SK-N-SH treated with all-trans-retinoic acid at 6 μM for 48 hours (cell line): ENCODE data around the gene KDM4C.

Experiments used
- CSDC2 ChIP-seq: fragments of 250-450 bp; sonication (Bioruptor Pico); IDR thresholded peaks from 2 replicates; pipeline ENCODE4 v1.5.0; 2020; ENCODE audit warnings: mild to moderate bottlenecking, moderate library complexity
- ESRRG ChIP-seq: fragments of 250-450 bp; sonication (Bioruptor Pico); IDR thresholded peaks from 2 replicates; pipeline ENCODE4 v1.6.1; 2021; ENCODE audit warnings: mild to moderate bottlenecking
- PPARA ChIP-seq: fragments of 250-450 bp; sonication (Bioruptor Pico); IDR thresholded peaks from 2 replicates; pipeline ENCODE4 v1.5.0; 2020; ENCODE audit warnings: mild to moderate bottlenecking, borderline replicate concordance
- ZFP3 ChIP-seq: fragments of 250-450 bp; sonication (Bioruptor Pico); IDR thresholded peaks from 2 replicates; pipeline ENCODE4 v1.5.0; 2020; ENCODE audit warnings: mild to moderate bottlenecking, moderate library complexity
- ZFP30 ChIP-seq: fragments of 450-650 bp; formaldehyde crosslinking; IDR thresholded peaks from 2 replicates; pipeline ENCODE4 v1.5.0; 2022; ENCODE audit warnings: mild to moderate bottlenecking, moderate library complexity
- ZNF8 ChIP-seq: fragments of 450-650 bp; formaldehyde crosslinking; IDR thresholded peaks from 2 replicates; pipeline ENCODE4 v1.5.0; 2020; ENCODE audit warnings: mild to moderate bottlenecking, moderate library complexity
- TF ChIP-seq, protein P1 (sequence below): fragments of 250-450 bp; sonication (Bioruptor Pico); IDR thresholded peaks from 2 replicates; pipeline ENCODE4 v1.8.0; 2020; ENCODE audit warnings: mild to moderate bottlenecking, moderate library complexity, borderline replicate concordance

DNA sequence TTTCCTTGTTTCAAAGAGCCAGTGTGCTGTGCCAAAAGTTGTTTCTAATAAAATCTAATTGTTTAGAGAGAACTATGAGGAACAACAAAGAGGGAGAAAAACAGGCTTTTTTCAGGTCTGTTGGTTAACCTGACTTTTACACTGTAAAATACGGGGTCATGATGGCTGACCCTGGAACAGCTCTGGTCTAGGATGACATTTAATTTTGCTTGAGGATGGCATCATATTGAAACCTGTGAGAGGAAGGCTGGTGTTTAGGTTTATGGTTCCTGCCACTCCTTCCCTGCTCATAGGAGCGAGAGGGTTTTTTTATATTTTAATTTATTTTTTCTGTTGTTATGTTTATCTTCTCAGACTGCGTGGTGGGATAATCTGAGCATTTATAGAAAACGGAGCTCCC is 327.6 kb downstream of the KDM4C start:
- TF ChIP-seq, protein P1, sequence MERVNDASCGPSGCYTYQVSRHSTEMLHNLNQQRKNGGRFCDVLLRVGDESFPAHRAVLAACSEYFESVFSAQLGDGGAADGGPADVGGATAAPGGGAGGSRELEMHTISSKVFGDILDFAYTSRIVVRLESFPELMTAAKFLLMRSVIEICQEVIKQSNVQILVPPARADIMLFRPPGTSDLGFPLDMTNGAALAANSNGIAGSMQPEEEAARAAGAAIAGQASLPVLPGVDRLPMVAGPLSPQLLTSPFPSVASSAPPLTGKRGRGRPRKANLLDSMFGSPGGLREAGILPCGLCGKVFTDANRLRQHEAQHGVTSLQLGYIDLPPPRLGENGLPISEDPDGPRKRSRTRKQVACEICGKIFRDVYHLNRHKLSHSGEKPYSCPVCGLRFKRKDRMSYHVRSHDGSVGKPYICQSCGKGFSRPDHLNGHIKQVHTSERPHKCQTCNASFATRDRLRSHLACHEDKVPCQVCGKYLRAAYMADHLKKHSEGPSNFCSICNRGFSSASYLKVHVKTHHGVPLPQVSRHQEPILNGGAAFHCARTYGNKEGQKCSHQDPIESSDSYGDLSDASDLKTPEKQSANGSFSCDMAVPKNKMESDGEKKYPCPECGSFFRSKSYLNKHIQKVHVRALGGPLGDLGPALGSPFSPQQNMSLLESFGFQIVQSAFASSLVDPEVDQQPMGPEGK (CRISPR knock-in tag) = no peak
- TF ChIP-seq CSDC2 (CRISPR knock-in tag) (no peak), ZNF8 (CRISPR knock-in tag) (no peak), ZFP3 (CRISPR knock-in tag) (no peak), PPARA (CRISPR knock-in tag) (no peak), ZFP30 (CRISPR knock-in tag) (no peak), ESRRG (no peak)
